ENCODE data around the gene SCN2B. TPM values are rescaled to one million over a fixed set of nuclear protein-coding genes. Genes with fewer than 3 reads are reported as not detected.

SCN2B gene, protein sequence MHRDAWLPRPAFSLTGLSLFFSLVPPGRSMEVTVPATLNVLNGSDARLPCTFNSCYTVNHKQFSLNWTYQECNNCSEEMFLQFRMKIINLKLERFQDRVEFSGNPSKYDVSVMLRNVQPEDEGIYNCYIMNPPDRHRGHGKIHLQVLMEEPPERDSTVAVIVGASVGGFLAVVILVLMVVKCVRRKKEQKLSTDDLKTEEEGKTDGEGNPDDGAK
- 15.0 TPM for total RNA-seq

DNA sequence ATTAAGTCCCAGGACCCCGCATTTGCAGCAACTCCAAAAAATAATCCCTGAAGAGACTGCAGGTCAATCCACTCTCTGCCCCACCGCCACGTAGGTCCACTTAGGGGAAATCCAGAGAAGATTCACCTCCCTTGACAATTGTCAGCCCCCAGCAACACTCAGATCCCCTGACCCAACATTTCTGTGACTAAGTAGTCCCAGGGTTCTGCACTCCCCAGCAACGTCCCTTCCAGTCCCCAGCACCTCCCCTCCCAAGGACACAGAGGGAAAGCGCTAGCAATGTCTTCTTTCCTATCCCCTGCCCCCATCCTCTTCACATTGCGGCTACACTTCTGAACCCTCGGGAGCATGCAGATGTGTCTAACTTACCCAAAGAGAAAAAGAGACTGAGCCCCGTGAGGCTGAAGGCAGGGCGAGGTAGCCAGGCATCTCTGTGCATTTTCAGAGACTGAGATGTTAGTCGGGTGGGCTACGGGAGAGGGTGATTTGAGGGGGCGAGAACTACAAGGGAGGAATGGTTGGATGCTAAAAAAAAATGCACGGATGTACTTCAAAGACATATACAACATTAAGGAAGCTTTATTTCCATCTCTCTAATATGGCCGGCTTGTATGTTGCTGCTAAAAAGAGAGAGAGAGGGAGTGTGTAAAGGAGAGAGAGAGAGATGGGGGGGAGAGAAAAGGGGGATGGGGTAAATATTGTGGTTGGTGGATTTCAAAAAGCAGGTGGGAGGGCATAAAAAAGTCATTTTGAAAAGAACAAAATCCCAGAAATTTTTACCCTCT is at the start of gene SCN2B:
TSS of gene SCN2B (minus strand) at position 647 of the 785 bp plus-strand sequence. CDS start at position 439, 208 bp downstream.

DNA sequence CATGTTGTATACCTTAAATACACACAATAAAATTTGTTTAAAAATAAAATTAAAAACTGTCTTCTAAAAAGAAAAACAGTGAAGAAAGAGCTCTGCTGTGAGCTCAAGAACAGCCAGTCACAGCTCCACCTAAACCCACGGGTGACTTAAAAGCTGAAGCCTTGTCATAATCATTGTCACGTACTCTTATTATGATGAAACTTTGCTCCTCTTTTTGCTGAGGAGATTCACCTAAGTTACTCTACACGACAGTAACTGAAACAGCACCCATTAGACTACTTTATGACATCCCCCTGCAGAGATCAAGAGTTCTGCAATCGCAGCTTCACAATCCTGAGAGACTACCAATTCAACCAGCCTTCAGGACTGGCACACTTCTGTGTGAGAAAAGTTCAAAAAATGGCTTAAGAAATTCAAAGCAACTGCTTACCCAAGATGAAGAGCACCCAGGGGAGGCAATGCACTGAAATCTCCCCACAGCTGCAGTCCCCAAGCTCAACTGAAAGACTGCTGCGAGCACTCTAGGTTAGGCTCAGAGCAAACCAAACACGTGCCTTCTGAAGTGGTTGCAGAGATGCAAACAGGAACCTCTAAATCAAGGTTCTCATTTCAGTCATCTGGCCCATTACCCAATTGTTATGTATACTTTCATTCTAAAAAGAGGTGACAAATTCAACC is 48.2 kb upstream of the SCN2B start, which contains the start of gene JAML:
TSS of gene JAML (minus strand) at position 501 of the 678 bp plus-strand sequence. CDS start 10,145 bp downstream, outside the sequence.

DNA sequence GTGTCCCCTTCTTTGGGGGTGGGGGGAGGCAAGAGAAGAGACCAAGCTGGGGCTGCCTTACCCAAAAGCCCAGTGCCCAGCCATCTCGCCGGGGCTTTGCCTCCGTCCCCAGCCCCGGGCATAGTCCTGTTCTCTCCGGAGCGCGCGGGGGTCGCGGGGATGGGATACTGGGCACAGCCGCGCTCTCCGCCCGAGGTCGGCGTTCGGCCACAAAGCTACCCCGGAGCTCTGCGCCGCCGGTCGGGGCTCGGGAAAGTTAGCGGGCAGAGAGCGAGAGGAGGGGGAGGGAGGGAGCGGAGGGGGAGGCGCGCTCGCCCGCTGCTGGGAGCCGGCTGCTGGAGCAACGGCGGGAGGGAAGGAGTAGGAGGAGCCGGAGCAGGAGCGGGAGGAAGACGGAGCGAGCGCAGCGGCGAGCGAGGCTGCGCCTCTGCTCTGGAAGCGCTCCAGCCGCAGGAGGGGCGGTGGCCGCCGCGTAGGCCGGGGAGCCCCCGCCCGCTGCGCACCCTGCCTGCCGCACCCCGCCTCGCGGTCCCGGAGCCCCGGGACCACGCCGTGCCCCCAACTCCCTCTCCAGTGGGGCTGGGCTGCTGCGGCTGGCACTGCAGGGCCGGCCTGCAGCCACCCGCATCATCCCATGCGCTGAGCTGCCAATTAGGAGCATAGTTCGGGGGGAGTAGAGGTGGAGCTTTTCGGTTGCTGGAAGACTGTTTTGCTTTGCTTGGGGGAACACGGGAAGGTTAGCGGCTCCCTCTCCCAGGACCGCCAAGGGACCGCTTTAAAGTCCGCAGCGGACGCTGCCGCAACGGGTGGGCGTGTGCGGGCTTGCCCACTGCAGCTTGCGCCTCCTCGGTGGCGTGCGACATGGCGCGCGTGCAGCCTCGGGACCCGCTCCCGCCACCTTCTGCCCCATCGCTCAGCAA is 23.6 kb downstream of the SCN2B start, which contains the start of gene SCN4B:
TSS of gene SCN4B (minus strand) at position 272 of the 920 bp plus-strand sequence. CDS start at position 122, 150 bp downstream.

Small RNAs within 50 kb of the gene (small RNA-seq; reads per million reads assigned to genes)
- gene HSPE1P18 = not detected

Other genes with a start within 250 kb of the SCN2B start
- 0.23 TPM for gene TMPRSS13, start 247.2 kb downstream of the SCN2B start, total RNA-seq
- gene IL10RA, start 190.2 kb downstream of the SCN2B start, total RNA-seq = 3.7 TPM
- not detected for gene TMPRSS4, start 99.6 kb downstream of the SCN2B start, total RNA-seq
- under 0.01 TPM for gene SMIM35, start 89.7 kb downstream of the SCN2B start, total RNA-seq
- 14.5 TPM for gene SCN4B, start 23.8 kb downstream of the SCN2B start, total RNA-seq
- 0.92 TPM for gene JAML, start 48.4 kb upstream of the SCN2B start, total RNA-seq
- gene MPZL3, start 75.7 kb upstream of the SCN2B start, total RNA-seq = 2.8 TPM
- gene MPZL2, start 87.7 kb upstream of the SCN2B start, total RNA-seq = 1.2 TPM
- gene CD3E, start 128.1 kb upstream of the SCN2B start, total RNA-seq = not detected
- gene CD3D, start 166.1 kb upstream of the SCN2B start, total RNA-seq = not detected
- gene CD3G, start 167.7 kb upstream of the SCN2B start, total RNA-seq = not detected
- gene UBE4A, start 183.0 kb upstream of the SCN2B start, total RNA-seq = 62.3 TPM
- 60.7 TPM for gene ATP5MG, start 225.0 kb upstream of the SCN2B start, total RNA-seq

Data from diencephalon (tissue), 1 donor.